Measurements from ENCODE around the gene KLHL9.

KLHL9 gene

GRCh38 chr9:21316860-21317259 lies 18.3 kb downstream of the KLHL9 start:
- no peak for DNase-seq

DNA sequence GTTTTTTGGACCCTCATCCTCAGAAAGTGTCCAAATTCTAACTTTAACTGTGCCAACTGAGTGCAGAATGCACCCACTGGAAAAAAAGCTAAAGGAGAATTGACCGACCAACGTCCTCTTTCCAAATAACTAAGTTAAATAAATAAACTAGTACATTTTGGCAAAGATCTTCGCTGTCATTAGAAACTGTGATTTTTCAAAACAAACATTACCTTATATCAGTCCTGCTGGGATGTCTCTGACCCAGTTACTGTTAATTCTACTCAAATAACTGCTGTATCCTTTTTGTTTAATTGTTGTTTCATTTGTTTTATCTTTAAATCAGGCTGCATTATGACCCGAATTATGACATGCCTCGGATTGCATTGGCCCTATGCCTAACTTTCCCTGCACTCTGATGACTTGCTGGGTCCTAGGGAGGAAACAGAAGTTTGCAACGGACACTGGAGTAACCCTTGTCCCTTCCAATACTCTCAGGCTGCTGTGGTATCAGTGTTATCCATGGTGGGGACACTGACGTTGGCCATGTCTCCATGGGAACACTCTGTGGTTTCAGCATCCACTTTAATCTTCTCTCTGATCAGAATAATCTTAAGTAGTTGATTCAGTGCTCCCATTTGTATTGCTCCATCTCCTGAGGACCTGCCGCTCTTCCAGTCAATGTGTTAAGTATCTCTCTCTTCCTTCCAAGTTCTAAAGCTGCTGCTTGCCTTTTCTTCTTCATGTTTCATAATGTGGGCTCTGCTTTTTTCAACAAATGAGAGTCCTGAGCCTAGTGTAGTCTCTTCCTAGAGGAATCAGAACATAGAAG lies 19.0 kb downstream of the KLHL9 start:
- no peak for DNase-seq

DNA sequence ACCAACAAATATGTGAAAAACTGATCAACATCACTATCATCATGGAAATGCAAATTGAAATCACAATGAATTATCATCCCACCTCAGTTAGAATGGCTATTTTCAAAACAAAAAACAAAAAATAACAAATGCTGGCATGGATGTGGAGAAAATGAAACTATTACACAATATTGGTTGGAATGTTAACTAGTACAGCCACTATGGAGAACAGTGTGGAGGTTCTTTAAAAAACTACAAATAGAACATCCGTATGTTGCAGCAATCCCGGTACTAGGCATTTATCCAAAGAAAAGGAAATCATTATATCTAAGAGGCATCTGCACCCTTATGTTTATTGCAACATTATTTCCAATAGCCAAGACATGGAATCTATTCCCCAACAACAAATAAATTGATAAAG lies 21.1 kb downstream of the KLHL9 start:
- DNase-seq = no peak

DNA sequence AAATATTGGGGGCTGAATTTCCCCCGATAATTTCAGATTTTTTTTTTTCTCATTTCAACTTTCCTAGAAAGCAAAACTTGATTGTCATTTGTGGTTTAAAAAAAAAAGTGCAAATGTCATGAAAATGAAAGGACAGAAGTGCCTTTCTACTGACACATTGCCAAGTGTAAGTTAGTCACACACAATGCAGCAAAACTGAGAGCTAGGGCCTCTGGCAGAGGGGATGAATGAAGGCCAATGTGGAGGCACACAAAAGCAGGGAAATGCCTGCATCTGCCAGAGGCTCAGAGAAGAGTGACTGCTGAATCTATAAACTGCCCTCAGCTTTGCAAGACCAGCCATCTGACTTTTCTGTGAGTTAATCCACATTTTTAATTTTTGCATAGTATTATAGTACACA lies 23.3 kb downstream of the KLHL9 start:
- no peak for DNase-seq

GRCh38 chr9:21305213-21305612 lies 30.0 kb downstream of the KLHL9 start, which contains the start of gene IFNA5:
Gene IFNA5, minus strand, starts transcription at chr9:21305313. Its CDS starts 57 bp downstream, at chr9:21305256.
- DNase-seq = no peak

DNA sequence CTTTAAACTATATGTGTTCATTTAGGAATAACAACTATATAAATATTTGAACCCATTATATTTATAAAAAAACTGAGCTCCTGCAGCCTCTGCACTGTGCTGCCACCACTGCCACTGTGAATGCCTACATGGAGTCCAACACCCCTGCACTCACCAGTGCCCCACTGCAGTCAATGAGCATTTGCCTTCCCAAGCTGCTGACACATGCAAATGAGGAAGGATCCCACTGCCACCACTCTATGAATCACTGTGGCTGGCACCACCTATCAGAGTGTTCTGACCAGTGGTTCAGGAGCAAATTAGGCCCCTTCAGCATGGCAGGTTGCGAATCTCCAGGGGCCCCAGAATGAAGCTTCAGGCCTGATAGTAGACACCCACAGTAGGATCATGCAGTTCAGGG lies 39.2 kb downstream of the KLHL9 start:
- no peak for DNase-seq

DNA sequence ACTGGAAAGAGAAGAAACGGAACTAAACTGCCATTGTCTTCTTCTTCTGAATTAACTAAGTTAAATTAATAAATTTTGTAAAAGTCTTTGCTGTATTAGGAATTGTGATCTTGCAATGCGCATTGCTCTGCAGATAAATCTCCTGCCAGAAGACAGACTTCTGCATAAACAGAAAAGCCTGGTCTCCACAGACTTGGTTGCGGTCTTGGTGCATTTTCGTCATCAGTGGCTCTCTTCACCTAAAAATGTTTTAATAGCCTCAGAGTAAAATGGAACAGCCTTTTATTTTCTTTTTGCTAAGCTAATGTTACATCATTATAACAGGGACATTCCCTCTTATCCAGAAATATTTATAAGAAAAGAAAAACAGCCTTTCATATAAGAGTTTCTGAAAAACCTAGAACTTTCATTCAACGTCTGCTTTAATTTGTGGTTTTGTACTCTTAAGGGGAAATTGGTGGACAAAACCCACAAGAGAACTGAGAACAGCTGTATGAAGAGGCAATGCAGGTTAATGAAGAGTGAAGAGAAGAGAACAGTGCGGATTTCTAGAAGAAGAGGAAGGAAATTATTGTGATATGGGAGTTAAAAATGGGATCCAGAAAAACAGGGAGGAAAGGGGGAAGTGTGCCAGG lies 40.2 kb downstream of the KLHL9 start:
- peak; percentile 36 for DNase-seq

GRCh38 chr9:21294364-21294774 lies 40.8 kb downstream of the KLHL9 start:
- peak; percentile 3 for DNase-seq

- no peak for DNase-seq
Observed at GRCh38 chr9:21289848-21290247, 45.4 kb downstream of the KLHL9 start.

- DNase-seq = no peak
Observed at GRCh38 chr9:21287280-21287679, 47.9 kb downstream of the KLHL9 start.

- DNase-seq = peak; percentile 11
Observed at GRCh38 chr9:21286659-21287058, 48.5 kb downstream of the KLHL9 start.

- DNase-seq = no peak
Observed at GRCh38 chr9:21286099-21286498, 49.1 kb downstream of the KLHL9 start.

GRCh38 chr9:21281275-21281674 lies 53.9 kb downstream of the KLHL9 start:
- DNase-seq = no peak

Data from hematopoietic multipotent progenitor cell treated with erythropoietin and hydrocortisone succinate and interleukin-3 and kit ligand, for 6 days (in vitro differentiated cells).